ENCODE data around the gene ACSS2. TPM values are rescaled to one million over a fixed set of nuclear protein-coding genes. Genes with fewer than 3 reads are reported as not detected.

Gene ACSS2
- 30.8 and 97.2 TPM in 2 replicates for total RNA-seq

GRCh38 chr20:34876406-34877282 lies at the start of gene ACSS2:
Gene ACSS2, plus strand, starts transcription at chr20:34876612. Its CDS starts 34 bp downstream, at chr20:34876646.

GRCh38 chr20:34872622-34873224 lies 3.7 kb upstream of the ACSS2 start, which contains the start of gene GGT7:
Gene GGT7, minus strand, starts transcription at chr20:34872856. Its CDS starts 41 bp downstream, at chr20:34872815.

GRCh38 chr20:34955231-34956040 lies 79.0 kb downstream of the ACSS2 start, which contains the start of the genes GSS and MYH7B:
Gene GSS, minus strand, starts transcription at chr20:34955806. Its CDS starts 3,954 bp downstream, at chr20:34951852.
Gene MYH7B, plus strand, starts transcription at chr20:34955868. Its CDS starts 22,138 bp downstream, at chr20:34978006.

Other genes with a start within 250 kb of the ACSS2 start
- 13.0 and 15.5 TPM in 2 replicates for gene PIGU, start 199.5 kb upstream of the ACSS2 start, total RNA-seq
- gene TP53INP2, start 172.3 kb upstream of the ACSS2 start, total RNA-seq = 6.9 and 18.0 TPM in 2 replicates
- gene NCOA6, start 51.0 kb upstream of the ACSS2 start, total RNA-seq = 7.0 and 17.9 TPM in 2 replicates
- gene GGT7, start 3.8 kb upstream of the ACSS2 start, total RNA-seq = 17.1 and 24.0 TPM in 2 replicates
- 29.9 and 69.7 TPM in 2 replicates for gene GSS, start 79.2 kb downstream of the ACSS2 start, total RNA-seq
- gene MYH7B, start 79.3 kb downstream of the ACSS2 start, total RNA-seq = not detected in 2 replicates
- 57.4 and 78.5 TPM in 2 replicates for gene TRPC4AP, start 216.2 kb downstream of the ACSS2 start, total RNA-seq

Data from epithelial cell of alveolus of lung (primary cell).